Rectal smooth muscle tissue (tissue), 1 donor: ENCODE data around the gene SIRPG.
"Not testable (repeated sequence)": the region's sequence is repeated elsewhere in the genome, so short reads cannot be mapped to it uniquely, and the experiment has no call there.

ENCODE experiments used
- H3K27ac ChIP-seq: one replicate; pipeline ENCODE4 v1.7.0; 2013; ENCODE audit warnings: low read depth, low read length, inconsistent platforms
- H3K27me3 ChIP-seq: one replicate; pipeline ENCODE4 v1.7.0; 2013; ENCODE audit warnings: low read length; ENCODE audit not compliant: control insufficient read depth, insufficient read depth
- H3K36me3 ChIP-seq: one replicate; pipeline ENCODE4 v1.7.0; 2013; ENCODE audit warnings: low read length; ENCODE audit not compliant: control insufficient read depth, insufficient read depth
- H3K4me1 ChIP-seq: one replicate; pipeline ENCODE4 v1.7.0; 2013; ENCODE audit warnings: low read length; ENCODE audit not compliant: control insufficient read depth, insufficient read depth
- H3K4me3 ChIP-seq: one replicate; pipeline ENCODE4 v1.7.0; 2013; ENCODE audit warnings: low read length
- H3K9ac ChIP-seq: one replicate; pipeline ENCODE4 v1.7.0; 2013; ENCODE audit warnings: low read length

Gene SIRPG

GRCh38 chr20:1628621-1629020 is 29.0 kb downstream of the SIRPG start:
- no peak overlapping the region for H3K4me3 ChIP-seq
- no peaks in the 10 kb centered on the region for H3K36me3 ChIP-seq
- no peaks in the 10 kb centered on the region for H3K4me1 ChIP-seq
- H3K9ac ChIP-seq = no peak overlapping the region
- no peak overlapping the region for H3K27ac ChIP-seq
- no peaks in the 10 kb centered on the region for H3K27me3 ChIP-seq

GRCh38 chr20:1627200-1627550 is 30.4 kb downstream of the SIRPG start:
- H3K27ac ChIP-seq = no peak overlapping the region
- H3K9ac ChIP-seq = no peak overlapping the region
- no peaks in the 10 kb centered on the region for H3K36me3 ChIP-seq
- no peaks in the 10 kb centered on the region for H3K4me1 ChIP-seq
- H3K4me3 ChIP-seq = no peak overlapping the region
- H3K27me3 ChIP-seq = no peaks in the 10 kb centered on the region

- Histone ChIP-seq H3K27ac (no peak overlapping the region), H3K27me3 (no peaks in the 10 kb centered on the region), H3K36me3 (no peaks in the 10 kb centered on the region), H3K4me1 (no peaks in the 10 kb centered on the region), H3K4me3 (no peak overlapping the region), H3K9ac (no peak overlapping the region)
These were observed 30.9 kb downstream of the SIRPG start for GRCh38 chr20:1626528-1627199.

GRCh38 chr20:1625083-1625690 is 32.4 kb downstream of the SIRPG start:
- no peaks in the 10 kb centered on the region for H3K27me3 ChIP-seq
- no peak overlapping the region for H3K27ac ChIP-seq
- no peak overlapping the region for H3K4me3 ChIP-seq
- no peaks in the 10 kb centered on the region for H3K4me1 ChIP-seq
- no peak overlapping the region for H3K9ac ChIP-seq
- no peaks in the 10 kb centered on the region for H3K36me3 ChIP-seq

GRCh38 chr20:1623501-1624205 is 33.9 kb downstream of the SIRPG start:
- Histone ChIP-seq H3K4me1 (no peaks in the 10 kb centered on the region), H3K36me3 (no peaks in the 10 kb centered on the region), H3K4me3 (no peak overlapping the region), H3K9ac (no peak overlapping the region), H3K27ac (no peak overlapping the region), H3K27me3 (no peaks in the 10 kb centered on the region)

GRCh38 chr20:1622450-1622849 is 35.1 kb downstream of the SIRPG start:
- Histone ChIP-seq H3K36me3 (no peaks in the 10 kb centered on the region), H3K4me1 (no peaks in the 10 kb centered on the region), H3K27ac (no peak overlapping the region), H3K27me3 (no peaks in the 10 kb centered on the region), H3K4me3 (no peak overlapping the region), H3K9ac (no peak overlapping the region)

- Histone ChIP-seq H3K27ac (no peak overlapping the region), H3K9ac (no peak overlapping the region), H3K4me1 (no peaks in the 10 kb centered on the region)
These were observed 36.3 kb downstream of the SIRPG start for GRCh38 chr20:1621316-1621715.

GRCh38 chr20:1619861-1620444 is 37.6 kb downstream of the SIRPG start, which contains the start of gene SIRPB1:
Gene SIRPB1, minus strand, starts transcription at chr20:1620009. Its CDS starts 65 bp downstream, at chr20:1619944.
- no peaks in the 10 kb centered on the region for H3K27me3 ChIP-seq
- no peaks in the 10 kb centered on the region for H3K4me1 ChIP-seq
- no peak within 1 kb of the TSS for H3K27ac ChIP-seq
- H3K36me3 ChIP-seq = no peaks in the 10 kb centered on the region
- no peak within 1 kb of the TSS for H3K4me3 ChIP-seq
- no peak within 1 kb of the TSS for H3K9ac ChIP-seq

More at GRCh38 chr20:1621316-1621715, 36.3 kb downstream of the SIRPG start:
- Histone ChIP-seq H3K4me3 (no peak overlapping the region), H3K27me3 (no peaks in the 10 kb centered on the region), H3K36me3 (no peaks in the 10 kb centered on the region)

GRCh38 chr20:1618954-1619540 is 38.5 kb downstream of the SIRPG start:
- Histone ChIP-seq H3K4me3 (no peak overlapping the region), H3K4me1 (no peaks in the 10 kb centered on the region), H3K27ac (no peak overlapping the region), H3K27me3 (no peaks in the 10 kb centered on the region), H3K9ac (no peak overlapping the region), H3K36me3 (no peaks in the 10 kb centered on the region)

- Histone ChIP-seq H3K4me1 (no peaks in the 10 kb centered on the region), H3K36me3 (no peaks in the 10 kb centered on the region), H3K27ac (no peak overlapping the region), H3K4me3 (no peak overlapping the region), H3K27me3 (no peaks in the 10 kb centered on the region), H3K9ac (no peak overlapping the region)
These were observed 39.1 kb downstream of the SIRPG start for GRCh38 chr20:1618479-1618878.

- Histone ChIP-seq H3K9ac (no peak overlapping the region), H3K4me1 (no peaks in the 10 kb centered on the region), H3K36me3 (no peaks in the 10 kb centered on the region), H3K4me3 (no peak overlapping the region), H3K27me3 (no peaks in the 10 kb centered on the region), H3K27ac (no peak overlapping the region)
These were observed 40.6 kb downstream of the SIRPG start for GRCh38 chr20:1616858-1617434.

GRCh38 chr20:1610404-1610803 is 47.2 kb downstream of the SIRPG start:
- H3K9ac ChIP-seq, H3K4me3 ChIP-seq, H3K27me3 ChIP-seq, H3K4me1 ChIP-seq, H3K36me3 ChIP-seq, H3K27ac ChIP-seq: not testable (repeated sequence)
